ENCODE data around the gene AS3MT. TPM values are rescaled to one million over a fixed set of nuclear protein-coding genes. Genes with fewer than 3 reads are reported as not detected.
A peak's percentile ranks its signal among the peaks of the same experiment; 100 is the strongest.
"Not testable (repeated sequence)": the region's sequence is repeated elsewhere in the genome, so short reads cannot be mapped to it uniquely, and the experiment has no call there.

AS3MT gene
- polyA plus RNA-seq, 3 donors, result 18.7 to 23.2 (median 20.8) TPM

DNA sequence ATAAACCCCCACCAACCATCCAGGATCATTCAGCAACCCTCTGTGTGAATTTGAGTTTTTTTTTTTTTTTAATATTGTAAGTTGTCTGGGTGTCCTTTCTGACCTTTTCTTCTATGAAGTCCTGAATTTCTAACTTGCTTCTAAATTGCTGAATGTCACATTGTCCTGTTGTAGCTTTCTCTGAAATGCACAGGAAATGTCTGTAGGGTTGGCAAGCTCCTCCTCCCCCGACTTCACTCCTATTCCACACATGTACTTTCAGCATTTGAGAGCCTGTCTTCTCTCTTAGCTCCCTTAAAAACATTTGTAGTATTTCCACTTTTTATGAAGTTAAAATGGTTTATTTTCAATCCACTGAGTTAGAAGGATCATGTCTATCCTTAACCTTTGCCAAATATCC is 45.5 kb downstream of the AS3MT start:
- no peak for DNase-seq (ENCODE audit: extremely low read depth in 1 of 11, low read depth in 9 of 11, low spot score in 4 of 11)

DNA sequence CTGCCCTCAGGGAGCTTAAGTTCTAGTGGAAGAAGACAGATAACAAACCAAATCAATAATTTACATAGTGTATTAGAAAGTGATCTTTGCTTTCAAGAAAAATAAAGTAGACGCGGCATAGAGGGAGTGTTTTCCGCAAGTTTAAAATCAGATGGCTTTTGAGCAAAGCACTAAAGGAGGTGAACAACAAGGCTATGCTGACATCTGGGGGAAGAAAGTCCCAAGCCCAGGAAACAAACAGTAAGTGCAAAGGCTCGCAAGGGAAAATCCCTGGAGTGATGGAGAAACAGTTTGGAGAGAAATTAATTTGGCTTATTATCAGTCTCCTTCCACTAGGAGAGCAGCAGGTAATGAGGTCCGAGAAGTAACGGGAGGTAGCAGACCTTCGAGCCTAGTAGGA is 46.9 kb downstream of the AS3MT start:
- no peak for DNase-seq (ENCODE audit: extremely low read depth in 1 of 11, low read depth in 9 of 11, low spot score in 4 of 11)

DNA sequence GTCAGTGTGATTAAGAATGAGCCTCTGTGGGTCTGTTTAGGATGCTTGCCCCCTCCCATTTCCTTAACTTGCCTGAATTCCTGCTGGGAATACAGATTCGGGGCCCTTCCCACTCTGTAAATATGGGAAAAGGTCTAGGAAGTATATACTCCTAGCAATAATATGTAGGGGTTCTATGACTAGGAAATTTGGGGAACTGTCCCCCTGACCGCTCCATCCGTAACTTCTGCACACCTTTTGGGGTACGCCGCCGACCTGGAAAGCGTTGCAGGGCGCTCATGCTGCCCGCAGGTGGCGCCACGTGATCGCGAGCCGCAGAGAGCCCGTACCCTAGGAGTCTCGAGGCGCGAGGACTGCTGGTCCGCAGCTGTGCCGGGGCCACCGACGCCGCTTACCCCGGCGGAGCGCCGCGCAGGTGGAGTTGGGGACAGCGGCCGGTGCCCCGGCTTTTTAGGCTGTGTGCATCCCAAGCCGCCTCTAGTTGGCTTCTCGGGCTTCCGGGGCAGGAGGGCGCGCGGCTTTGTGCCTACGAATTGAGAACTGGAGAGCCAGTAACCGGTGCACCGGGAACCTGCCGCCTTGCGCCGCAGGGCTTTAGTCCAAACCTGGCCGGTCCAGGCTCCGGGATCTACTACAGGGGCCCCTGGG is 48.2 kb downstream of the AS3MT start:
- peak in 9 of 11 donors; percentile 46 to 74 (median 57) for DNase-seq (ENCODE audit: extremely low read depth in 1 of 11, low read depth in 9 of 11, low spot score in 4 of 11)

DNA sequence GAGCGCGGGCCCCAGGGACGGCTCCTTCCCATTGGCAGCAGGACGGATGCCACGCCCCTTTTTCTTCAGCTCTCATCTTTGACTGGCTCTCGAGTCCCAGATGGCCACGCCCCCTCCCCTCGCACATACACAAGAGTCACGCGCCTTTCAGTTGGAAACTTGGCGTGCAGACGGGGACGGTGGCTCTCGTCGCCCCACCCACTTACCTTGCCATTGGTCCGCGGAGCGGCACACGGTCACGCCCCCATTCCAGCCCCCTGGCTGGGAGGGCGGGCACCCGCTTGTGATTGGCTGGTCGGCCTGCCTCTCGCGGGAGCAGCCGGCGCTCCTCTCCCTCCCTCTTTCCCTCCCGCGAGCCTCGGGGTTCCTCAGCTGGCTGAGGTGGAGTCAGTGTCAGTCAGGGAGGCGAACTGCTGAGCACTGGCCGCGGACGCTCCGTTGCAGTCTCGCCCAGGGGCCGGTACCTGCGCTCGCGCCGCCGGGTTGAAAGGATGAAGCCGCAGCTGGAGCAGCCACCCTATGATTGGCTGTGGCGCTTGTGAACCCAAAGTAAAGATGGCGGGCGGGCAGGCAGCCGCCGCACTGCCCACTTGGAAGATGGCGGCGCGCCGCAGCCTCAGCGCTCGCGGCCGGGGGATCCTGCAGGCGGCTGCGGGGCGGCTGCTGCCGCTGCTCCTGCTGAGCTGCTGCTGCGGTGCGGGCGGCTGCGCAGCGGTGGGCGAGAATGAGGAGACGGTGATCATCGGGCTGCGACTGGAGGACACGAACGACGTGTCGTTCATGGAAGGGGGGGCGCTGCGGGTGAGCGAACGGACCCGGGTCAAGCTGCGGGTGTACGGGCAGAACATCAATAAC is 48.9 kb downstream of the AS3MT start, which contains the start of gene CNNM2:
Gene CNNM2 (plus strand): TSS at position 333 of the 855 bp plus-strand sequence. CDS start 187 bp downstream, at position 520.
- DNase-seq (ENCODE audit: extremely low read depth in 1 of 11, low read depth in 9 of 11, low spot score in 4 of 11), result peak; percentile 96 to 100 (median 99)

DNA sequence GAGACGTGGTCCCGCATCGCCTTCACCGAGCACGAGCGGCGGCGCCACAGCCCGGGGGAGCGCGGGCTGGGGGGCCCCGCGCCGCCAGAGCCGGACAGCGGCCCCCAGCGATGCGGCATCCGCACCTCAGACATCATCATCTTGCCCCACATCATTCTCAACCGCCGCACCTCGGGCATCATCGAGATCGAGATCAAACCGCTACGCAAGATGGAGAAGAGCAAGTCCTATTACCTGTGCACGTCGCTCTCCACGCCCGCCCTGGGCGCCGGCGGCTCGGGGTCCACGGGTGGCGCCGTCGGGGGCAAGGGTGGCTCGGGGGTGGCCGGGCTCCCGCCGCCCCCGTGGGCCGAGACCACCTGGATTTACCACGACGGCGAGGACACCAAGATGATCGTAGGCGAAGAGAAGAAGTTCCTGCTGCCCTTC is 49.6 kb downstream of the AS3MT start:
- no peak for DNase-seq (ENCODE audit: extremely low read depth in 1 of 11, low read depth in 9 of 11, low spot score in 4 of 11)

DNA sequence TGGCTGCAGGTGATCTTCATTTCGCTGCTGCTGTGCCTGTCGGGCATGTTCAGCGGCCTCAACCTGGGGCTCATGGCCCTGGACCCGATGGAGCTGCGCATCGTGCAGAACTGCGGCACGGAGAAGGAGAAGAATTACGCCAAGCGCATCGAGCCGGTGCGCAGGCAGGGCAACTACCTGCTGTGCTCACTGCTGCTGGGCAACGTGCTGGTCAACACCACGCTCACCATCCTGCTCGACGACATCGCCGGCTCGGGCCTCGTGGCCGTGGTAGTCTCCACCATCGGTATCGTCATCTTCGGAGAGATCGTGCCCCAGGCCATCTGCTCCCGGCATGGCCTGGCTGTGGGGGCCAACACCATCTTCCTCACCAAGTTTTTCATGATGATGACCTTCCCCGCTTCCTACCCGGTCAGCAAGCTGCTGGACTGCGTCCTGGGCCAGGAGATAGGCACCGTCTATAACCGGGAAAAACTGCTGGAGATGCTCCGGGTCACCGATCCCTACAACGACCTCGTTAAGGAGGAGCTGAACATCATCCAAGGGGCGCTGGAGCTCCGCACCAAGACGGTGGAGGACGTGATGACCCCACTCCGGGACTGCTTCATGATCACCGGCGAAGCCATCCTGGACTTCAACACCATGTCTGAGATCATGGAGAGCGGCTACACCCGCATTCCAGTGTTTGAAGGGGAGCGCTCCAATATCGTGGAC is 50.1 kb downstream of the AS3MT start:
- peak in 2 of 11 donors; percentile 20 to 31 for DNase-seq (ENCODE audit: extremely low read depth in 1 of 11, low read depth in 9 of 11, low spot score in 4 of 11)

DNA sequence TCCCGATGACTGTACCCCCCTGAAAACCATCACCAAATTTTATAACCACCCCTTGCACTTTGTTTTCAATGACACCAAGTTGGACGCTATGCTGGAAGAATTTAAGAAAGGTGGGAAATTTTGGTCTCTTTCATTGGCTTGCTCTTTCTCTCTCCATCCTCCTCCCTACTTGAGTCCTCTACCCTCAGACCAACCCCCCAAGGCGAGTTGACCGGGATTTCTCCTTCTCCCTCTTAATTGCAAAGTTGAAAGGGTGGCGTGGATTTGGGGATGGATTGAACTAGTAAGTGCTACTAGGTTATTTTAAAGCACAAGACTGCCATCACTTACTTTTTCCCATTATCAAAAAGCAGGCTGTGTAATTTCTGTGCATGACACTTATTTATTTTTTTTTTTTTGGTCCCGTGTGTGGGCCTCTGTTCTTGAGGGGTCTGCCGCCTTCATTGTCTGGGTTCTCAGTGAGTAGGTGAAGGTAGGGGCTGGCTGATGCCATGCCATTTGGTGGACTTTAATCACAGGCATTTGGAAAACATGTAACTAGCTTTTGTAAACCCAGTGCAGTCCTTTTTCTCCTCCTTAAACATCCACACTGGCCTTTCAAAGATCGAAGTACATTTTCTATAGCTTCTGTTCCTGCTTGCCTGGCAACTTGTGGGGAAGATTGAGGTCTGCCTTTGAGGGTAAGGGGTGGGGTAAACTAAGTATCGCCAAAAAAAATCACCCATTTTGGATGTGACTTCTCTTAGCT is 50.9 kb downstream of the AS3MT start:
- DNase-seq (ENCODE audit: extremely low read depth in 1 of 11, low read depth in 9 of 11, low spot score in 4 of 11), result no peak

DNA sequence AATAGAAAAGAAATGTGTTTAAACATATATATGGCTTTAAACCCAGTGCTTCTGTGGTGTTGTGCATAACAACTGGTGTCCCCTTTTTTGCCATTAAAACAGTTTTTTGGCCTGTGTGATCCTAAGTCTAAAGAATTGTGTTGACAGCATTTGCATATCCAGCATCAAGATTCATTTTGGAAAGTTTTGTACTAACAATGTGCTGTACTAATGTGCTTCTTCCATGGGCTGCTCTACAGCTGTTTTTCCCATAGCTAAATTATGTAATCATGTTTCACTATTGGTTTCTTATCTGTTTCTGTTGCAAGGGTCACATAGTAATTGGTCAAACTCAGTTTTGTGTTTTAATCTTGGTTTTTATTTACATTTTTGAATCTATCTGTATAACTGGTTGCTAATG is 54.3 kb downstream of the AS3MT start:
- DNase-seq (ENCODE audit: extremely low read depth in 1 of 11, low read depth in 9 of 11, low spot score in 4 of 11), result no peak

DNA sequence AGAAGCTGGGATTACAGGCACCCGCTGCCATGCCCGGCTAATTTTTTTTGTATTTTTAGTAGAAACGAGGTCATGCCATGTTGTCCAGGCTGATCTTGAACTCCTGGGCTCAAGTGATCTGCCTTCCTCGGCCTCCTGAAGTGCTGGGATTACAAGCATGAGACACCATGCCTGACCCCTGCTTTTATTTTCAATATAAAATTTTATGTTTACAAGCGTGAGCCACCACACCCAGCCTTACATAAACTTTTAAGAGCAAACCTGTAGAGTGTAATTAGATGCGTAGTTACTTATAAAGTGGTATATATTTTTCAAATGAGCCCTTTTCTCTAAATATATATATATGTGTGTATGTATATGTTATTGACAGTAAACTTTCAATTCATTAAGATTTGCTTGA is 57.6 kb downstream of the AS3MT start:
- no peak for DNase-seq (ENCODE audit: extremely low read depth in 1 of 11, low read depth in 9 of 11, low spot score in 4 of 11)

DNA sequence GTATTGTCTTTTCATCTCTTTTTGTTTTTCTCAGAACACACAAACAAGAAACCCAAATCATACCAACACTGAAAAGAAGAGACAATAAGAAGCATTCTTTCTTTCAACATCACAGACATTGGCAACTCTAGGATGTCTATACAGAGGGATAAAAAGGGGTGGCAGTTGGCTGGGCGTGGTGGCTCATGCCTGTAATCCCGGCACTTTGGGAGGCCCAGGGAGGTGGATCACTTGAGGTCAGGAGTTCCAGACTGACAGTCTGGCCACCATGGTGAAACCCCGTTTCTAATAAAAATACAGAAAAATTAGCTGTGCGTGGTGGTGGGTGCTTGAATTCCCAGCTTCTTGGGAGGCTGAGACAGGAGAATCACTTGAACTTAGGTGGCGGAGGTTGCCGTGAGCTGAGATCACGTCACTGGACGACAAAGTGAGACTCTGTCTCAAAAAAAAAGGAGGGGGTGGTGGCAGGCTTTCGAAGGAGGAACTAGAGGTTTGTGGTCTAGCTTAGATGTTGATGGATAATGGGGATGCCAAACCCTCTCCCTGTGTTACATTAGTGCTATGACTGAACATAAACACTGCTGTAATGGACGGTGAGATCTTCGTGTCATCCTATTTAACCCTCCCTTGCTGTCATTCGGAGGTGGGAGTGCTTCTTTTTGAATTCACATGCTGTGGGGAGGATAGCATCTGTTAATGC is 58.2 kb downstream of the AS3MT start:
- no peak for DNase-seq (ENCODE audit: extremely low read depth in 1 of 11, low read depth in 9 of 11, low spot score in 4 of 11)

DNA sequence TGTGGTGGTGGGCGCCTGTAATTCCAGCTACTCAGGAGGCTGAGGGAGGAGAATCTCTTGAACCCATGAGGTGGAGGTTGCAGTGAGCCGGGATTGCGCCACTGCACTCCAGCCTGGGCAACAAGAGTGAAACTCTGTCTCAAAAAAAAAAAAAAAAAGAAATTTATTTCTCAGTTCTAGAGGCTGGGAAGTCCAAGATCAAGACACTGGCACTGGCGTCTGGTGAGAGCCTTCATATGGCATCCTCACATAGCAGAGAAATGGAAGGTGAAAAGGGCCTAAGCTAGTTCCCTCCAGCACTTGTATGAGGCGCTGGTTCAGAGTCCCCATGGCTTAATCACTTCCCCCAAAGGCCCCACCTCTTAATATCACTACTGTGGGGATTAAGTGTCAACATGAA is 59.2 kb downstream of the AS3MT start:
- not testable (repeated sequence) for DNase-seq (ENCODE audit: extremely low read depth in 1 of 11, low read depth in 9 of 11, low spot score in 4 of 11)

DNA sequence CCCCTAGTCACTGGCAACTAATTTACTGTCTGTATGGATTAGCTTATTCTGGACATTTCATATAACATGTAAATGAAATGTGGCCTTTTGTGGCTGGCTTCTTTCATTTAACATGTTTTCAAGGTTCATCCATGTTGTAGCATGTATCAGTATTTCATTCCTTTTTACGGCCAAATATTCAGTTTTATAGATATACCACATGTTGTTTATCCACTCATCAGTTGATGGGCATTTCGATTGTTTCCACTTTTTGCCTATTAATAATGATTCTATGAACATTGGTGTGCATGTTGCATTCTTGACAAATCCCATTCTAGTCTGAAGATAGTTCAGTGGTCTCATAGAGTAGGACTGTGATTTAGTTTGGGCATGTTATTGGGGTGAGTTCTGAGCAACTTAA is 61.5 kb downstream of the AS3MT start:
- no peak for DNase-seq (ENCODE audit: extremely low read depth in 1 of 11, low read depth in 9 of 11, low spot score in 4 of 11)

DNA sequence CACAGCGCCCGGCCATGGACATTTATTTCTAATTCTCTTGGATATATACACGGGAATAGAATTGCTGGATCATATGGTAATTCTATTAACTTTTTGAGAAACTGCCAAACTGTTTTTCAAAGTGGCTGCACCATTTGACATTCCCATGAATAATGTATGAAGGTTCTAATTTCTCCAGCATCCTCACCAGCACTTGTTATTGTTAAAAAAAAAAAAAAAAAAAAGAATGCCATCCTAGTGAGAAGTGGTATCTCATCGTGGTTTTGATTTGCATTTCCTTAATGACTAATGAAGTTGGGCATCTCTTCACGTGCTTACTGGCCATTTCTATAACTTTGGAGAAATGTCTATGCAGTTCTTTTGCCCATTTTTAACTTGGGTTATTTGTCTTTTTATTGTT is 62.4 kb downstream of the AS3MT start:
- no peak for DNase-seq (ENCODE audit: extremely low read depth in 1 of 11, low read depth in 9 of 11, low spot score in 4 of 11)

DNA sequence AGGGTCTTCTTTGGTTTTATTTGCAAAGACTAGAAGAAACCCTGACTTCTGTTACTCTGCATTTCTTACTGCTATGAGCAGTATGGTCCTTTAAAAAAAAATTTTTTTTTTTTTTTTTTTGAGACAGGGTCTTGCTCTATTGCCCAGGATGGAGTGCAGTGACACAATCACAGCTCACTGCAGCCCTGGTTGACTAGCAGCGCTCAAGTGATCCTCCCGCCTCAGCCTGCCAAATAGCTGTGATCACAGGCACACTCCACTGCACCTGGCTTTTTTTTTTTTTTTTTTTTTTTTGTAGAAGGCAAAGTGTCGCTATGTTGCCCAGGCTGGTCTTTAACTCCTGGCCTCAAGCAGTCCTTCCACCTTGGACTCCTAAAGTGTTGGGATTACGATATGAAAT is 66.2 kb downstream of the AS3MT start:
- DNase-seq (ENCODE audit: extremely low read depth in 1 of 11, low read depth in 9 of 11, low spot score in 4 of 11), result peak in 1 of 11 donors; percentile 14

DNA sequence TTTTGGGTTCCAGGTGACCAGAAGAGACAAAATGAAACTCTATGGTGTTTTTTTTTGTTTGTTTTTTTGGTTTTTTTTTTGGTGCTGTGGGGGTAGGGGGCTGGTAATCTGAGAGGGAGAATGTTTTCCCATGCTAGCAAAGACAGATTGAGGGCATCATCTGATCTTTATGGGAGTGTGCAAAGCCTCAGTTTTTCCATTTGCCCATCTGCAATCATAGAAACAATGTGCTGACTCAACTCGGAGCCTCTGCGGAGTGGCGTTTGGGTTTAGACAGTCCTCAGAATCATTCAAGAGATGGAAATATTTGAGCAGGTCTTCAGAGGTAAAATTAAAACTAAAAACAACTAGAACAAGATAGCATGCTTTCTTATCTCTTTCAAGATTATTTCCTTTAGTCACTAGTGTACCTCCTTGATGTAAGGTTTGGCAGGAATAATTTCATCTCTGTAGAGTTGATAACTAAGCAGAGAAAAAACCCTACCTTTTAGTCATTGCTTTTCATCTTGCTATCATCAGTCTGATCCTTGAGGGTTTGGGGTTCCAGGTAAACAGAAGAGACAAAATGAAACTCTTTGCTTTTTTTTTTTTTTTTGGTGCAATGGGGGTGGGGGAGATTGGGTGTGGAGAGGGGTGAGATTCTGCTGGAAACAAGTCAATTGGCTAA is 66.8 kb downstream of the AS3MT start:
- DNase-seq (ENCODE audit: extremely low read depth in 1 of 11, low read depth in 9 of 11, low spot score in 4 of 11), result no peak

DNA sequence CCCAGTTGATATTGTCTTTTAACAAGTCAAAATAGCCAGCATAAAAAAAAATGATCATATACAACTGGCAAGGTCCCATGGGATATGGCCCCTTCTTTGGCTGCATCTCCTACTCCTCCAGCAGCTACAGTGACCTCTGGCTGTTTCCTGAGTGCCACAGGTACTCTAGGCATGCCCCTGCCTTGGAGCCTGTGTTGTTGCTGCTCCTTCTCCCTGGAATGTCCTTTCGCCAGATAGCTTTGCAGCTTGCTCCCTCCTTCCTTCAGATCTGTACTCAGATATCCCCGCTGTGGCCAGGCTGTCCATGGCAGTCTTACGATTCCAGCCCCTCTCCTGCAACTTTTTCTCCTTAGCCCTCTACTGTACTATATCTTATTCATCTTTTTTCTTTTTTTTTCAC is 72.1 kb downstream of the AS3MT start:
- DNase-seq (ENCODE audit: extremely low read depth in 1 of 11, low read depth in 9 of 11, low spot score in 4 of 11), result no peak

DNA sequence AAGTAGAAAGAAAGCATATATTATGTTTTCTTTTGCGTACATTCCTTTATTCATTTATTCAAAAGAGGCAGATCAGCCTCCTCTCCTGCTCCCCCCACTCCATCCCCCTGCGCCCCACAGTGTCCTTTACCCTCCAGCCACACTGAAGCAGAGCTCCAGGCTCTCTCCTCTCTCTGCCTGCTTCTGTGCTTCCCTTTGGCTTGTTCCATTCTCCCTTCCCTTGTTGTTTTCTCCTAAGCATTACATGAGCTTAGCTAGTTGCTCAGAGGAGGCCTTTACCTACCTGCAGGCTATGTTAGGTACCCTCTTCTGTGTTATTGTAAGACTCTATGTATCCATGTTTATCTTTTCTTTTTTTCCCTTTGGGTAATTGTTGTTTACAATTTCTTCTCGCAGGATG is 76.2 kb downstream of the AS3MT start:
- no peak for DNase-seq (ENCODE audit: extremely low read depth in 1 of 11, low read depth in 9 of 11, low spot score in 4 of 11)

DNA sequence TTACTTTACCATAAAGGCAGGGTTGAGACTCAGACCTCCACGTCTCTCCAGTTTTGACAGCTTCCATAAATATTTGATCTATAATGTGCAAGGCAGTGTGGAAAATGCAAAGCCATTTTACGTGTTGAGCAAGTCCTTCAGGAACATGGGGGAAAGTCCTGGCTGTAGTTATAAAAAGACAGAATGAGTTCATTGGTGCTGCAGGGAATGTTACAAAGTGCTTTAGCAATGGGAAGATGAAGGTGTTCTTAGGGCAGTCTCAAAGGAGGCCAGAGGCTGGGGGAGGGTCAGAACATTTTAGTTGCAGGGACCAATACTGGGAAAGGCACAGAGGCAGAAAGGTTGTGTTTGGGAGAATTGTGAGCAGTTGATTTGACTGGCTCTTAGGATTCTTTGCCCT is 76.7 kb downstream of the AS3MT start:
- no peak for DNase-seq (ENCODE audit: extremely low read depth in 1 of 11, low read depth in 9 of 11, low spot score in 4 of 11)
